D721Med (cell line): Measurements from ENCODE around the gene C1orf21.
"Not testable (repeated sequence)": the region's sequence is repeated elsewhere in the genome, so short reads cannot be mapped to it uniquely, and the experiment has no call there.

Experiments
- DNase-seq: peaks from one replicate; pipeline ENCODE4 v3.0.0; 2011; ENCODE audit warnings: low spot score; ENCODE audit not compliant: insufficient read length
- FAIRE-seq: peaks from 2 replicates; lab custom pipeline; 2011; peaks lifted over from hg19 to GRCh38; lab: Jason Lieb, UNC
- TF ChIP-seq, protein P1 (sequence below): IDR thresholded peaks from 2 replicates; pipeline ENCODE4 v1.5.1; 2012; ENCODE audit warnings: mild to moderate bottlenecking, control low read depth; ENCODE audit not compliant: insufficient read depth; ENCODE audit errors: missing control alignments

Gene C1orf21

DNA sequence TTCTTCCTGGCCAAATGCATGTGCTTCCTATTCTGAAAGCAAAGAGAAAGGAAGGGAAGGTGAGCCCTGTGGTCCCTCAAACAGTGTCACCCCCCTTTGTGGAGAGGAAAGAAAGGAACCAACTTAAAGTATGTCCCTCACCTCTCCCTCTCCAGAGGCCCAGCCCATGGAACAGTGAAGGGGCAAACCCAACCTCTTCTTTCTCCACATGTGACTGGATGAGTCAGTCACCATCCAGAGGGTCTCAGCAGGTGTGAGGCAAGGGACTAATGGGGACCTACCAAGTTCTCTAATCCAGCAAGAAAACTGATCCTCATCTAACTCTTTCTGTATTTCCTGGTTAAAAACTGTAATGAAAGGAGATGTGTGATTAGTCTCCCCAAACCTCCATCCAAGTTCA lies 222.2 kb downstream of the C1orf21 start:
- FAIRE-seq (no peak), DNase-seq (no peak)
- TF ChIP-seq, protein P1, sequence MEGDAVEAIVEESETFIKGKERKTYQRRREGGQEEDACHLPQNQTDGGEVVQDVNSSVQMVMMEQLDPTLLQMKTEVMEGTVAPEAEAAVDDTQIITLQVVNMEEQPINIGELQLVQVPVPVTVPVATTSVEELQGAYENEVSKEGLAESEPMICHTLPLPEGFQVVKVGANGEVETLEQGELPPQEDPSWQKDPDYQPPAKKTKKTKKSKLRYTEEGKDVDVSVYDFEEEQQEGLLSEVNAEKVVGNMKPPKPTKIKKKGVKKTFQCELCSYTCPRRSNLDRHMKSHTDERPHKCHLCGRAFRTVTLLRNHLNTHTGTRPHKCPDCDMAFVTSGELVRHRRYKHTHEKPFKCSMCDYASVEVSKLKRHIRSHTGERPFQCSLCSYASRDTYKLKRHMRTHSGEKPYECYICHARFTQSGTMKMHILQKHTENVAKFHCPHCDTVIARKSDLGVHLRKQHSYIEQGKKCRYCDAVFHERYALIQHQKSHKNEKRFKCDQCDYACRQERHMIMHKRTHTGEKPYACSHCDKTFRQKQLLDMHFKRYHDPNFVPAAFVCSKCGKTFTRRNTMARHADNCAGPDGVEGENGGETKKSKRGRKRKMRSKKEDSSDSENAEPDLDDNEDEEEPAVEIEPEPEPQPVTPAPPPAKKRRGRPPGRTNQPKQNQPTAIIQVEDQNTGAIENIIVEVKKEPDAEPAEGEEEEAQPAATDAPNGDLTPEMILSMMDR, result no peak

DNA sequence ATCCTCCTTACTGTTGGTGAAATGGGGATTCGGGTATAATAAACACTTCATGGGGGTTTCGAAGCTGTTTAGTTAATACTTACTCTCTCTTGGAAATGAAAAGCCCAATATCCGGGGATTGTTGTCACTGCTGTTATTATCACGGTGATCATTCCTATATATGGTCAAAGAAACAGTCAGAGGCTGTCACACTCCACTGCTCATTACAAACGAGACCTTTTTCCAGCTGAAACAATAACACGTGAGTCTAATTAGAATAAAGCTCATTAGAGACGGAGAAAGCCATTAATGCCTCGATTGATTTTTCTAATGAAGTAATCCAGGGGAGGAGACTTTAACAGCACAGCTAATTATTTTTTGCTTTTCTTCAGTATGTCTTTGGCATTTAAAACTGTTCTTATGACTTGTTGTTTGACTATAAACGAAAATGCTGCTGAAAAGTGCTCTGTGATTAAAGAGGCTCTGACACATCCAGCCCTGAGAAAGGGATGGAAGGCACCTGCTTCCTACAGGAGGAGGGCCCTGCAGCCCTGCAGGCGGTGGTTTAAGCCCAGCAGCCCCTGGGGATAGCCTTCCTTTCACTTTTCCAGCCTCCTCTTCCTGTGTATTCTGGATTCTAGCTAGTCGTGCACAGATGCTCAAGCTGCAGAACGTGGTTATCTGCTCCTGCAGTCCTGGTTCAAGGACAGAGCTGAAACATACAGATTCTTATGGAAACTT lies 224.2 kb downstream of the C1orf21 start:
- peak; percentile 98 for FAIRE-seq
- DNase-seq, result peak; percentile 51
- TF ChIP-seq, protein P1, result no peak

GRCh38 chr1:184612229-184612628 lies 225.4 kb downstream of the C1orf21 start:
- DNase-seq, FAIRE-seq: not testable (repeated sequence)

DNA sequence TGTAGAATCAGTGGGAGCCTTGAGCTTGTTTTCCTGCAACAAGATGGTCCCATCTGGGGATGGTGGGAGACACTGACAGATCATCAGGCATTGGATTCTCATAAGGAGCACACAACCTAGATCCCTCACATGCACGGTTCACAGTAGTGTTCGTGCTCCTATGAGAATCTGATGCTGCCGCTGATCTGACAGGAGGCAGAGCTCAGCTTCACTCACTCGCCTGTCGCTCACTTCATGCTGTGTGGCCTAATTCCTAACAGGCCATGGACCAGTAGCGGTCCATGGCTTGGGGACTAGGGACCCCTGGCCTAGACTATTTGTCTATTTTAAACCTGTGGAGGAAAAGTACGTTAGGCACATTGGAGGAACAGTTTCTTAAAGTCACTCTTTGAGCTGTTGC lies 227.8 kb downstream of the C1orf21 start:
- FAIRE-seq (no peak), DNase-seq (no peak)
- TF ChIP-seq, protein P1, result no peak

DNA sequence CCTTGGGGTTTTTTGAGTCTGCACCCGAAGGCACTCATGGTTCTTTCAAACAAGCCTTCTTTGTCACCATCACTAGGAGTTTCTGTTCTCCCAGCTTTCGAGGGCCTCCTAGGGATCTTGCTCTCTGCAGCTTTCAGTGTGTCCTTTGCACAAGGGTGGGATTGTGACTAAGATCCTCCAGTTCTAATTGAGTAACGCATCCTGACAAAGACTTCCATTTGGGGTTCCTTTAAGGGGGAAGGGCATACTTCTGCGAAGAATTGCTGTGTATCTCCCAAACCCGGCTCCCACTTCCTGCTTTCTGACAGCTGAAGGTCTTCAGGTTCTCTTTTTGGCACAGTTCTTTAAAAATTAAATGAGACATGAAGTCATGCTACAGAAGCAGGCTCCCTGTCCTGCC lies 228.5 kb downstream of the C1orf21 start:
- FAIRE-seq (no peak), DNase-seq (no peak)
- TF ChIP-seq, protein P1, result no peak

DNA sequence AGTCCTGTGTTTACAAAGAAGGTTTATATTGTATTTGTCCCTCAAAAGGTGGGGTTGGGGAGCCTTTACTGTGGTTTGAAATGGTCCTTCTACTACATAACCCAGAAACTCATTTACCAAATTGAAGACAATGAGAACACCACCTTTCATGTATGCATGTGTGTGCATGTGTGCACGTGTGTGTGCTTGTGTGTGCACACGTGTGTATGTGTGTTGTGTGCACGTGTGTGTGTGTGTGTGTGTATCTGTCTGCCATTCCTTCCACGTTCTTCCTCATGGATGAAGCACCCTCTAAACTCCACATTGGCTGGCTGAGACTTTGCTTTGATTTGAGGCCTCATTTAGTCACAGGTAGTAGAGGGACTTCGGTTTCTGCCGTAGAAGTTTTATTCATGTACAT lies 229.7 kb downstream of the C1orf21 start:
- TF ChIP-seq, protein P1, result no peak
- no peak for DNase-seq
- FAIRE-seq, result no peak

DNA sequence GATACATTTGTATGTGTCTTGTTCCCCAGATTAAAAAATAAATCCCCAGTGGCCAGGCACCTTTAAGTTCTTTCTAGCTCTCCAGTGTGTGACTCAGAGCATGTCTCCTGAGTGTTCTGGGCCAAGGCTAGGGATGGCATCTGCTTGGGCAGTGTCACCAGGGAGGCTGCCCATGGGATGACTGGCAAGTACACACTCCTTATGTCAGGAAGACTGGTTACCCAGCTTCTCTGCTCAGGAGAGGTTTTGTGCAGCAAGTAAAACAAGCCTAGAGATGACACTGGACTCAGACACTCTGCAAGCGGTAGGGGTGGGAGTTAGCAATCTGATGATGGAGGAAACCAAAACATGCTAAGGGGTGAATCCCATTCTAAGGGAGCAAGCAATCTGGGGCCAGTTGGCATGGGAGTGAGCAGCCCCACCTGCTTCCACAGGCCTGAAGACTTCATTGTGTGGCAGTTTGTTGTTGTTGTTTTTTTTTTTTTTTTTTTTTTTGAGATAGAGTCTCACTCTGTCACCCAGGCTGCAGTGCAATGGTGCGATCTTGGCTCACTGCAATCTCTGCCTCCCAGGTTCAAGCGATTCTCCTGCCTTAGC lies 230.7 kb downstream of the C1orf21 start:
- DNase-seq (no peak), FAIRE-seq (no peak)
- TF ChIP-seq, protein P1, result no peak

DNA sequence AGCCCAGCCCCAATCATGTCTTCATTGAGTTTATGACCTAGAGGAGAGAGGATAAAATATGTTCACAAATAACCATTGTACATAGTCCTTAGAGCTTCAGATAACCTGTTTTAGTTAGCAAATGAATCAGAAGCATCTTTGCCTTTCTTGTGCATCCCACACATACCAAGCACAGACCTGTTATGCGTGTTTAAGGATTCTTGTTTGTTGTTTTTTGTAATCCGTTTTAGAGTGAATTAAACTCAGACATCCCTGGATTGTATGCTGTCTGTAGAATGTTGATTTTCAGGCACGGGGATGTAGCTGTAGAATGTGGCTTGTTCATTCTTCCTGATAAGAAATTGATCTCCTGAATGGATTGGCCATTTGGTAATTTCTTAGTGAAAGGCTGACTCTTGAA lies 232.0 kb downstream of the C1orf21 start:
- FAIRE-seq, result no peak

More for the DNA sequence above, 232.0 kb downstream of the C1orf21 start:
- TF ChIP-seq, protein P1, result no peak
- DNase-seq, result no peak
